Endothelial cell of umbilical vein (primary cell): ENCODE results near the gene AARS2. TPM values are rescaled to one million over a fixed set of nuclear protein-coding genes. Genes with fewer than 3 reads are reported as not detected.
"Not testable (repeated sequence)": the region's sequence is repeated elsewhere in the genome, so short reads cannot be mapped to it uniquely, and the experiment has no call there.

Source experiments
- BruUV-seq: library from RNA; stranded (reverse); fragments of 400-500 nt; replicated peaks from 2 replicates; lab custom pipeline; 2021; lab: Mats Ljungman, UMichigan
- CTCF ChIA-PET: fragments of 300-600, 350-600 bp; sonication (Branson Sonifier 250); formaldehyde crosslinking; loops from one replicate; lab custom pipeline; 2021; ENCODE audit warnings: antibody characterized with exemption, inconsistent platforms; lab: Charles Lee
- POLR2A ChIA-PET: fragments of 300-600, 350-600 bp; sonication (Branson Sonifier 250); formaldehyde crosslinking; loops from one replicate; lab custom pipeline; 2021; ENCODE audit warnings: antibody characterized with exemption, inconsistent platforms; lab: Charles Lee
- DNase-seq: peaks from one replicate; pipeline ENCODE4 v3.0.0-alpha.2; 2011; ENCODE audit warnings: low read depth, low spot score
- FAIRE-seq: peaks from 2 replicates; lab custom pipeline; 2011; peaks lifted over from hg19 to GRCh38; lab: Jason Lieb, UNC
- H2AFZ ChIP-seq: 2 replicates; pipeline ENCODE4 v1.6.0; 2012; ENCODE audit warnings: low read depth, low read length, control low read depth, inconsistent platforms
- H3K27ac ChIP-seq: 2 replicates; pipeline ENCODE4 v1.5.1; 2011; ENCODE audit warnings: low read depth, mild to moderate bottlenecking, control low read depth, low read length, moderate library complexity; ENCODE audit not compliant: insufficient read depth
- H3K27me3 ChIP-seq, 2 experiments: 2 replicates each; pipeline versions ENCODE4 v1.6.0 to v1.6.1; 2011; ENCODE audit warnings: low read length in 2 of 2, mixed read lengths in 1 of 2; ENCODE audit not compliant: control insufficient read depth in 2 of 2, insufficient read depth in 2 of 2
- H3K36me3 ChIP-seq, 2 experiments: 2 replicates in 1 of 2; 3 replicates in 1 of 2; pipeline ENCODE4 v1.5.1; 2011; ENCODE audit warnings: low read length in 2 of 2, mild to moderate bottlenecking in 1 of 2, moderate library complexity in 1 of 2; ENCODE audit not compliant: control insufficient read depth in 2 of 2, insufficient read depth in 2 of 2; ENCODE audit errors: extremely low read depth in 1 of 2
- H3K4me1 ChIP-seq: 3 replicates; pipeline ENCODE4 v1.5.1; 2011; ENCODE audit warnings: mild to moderate bottlenecking, low read length; ENCODE audit not compliant: control insufficient read depth, insufficient read depth; ENCODE audit errors: extremely low read depth
- H3K4me2 ChIP-seq: 2 replicates; pipeline ENCODE4 v1.6.1; 2011; ENCODE audit warnings: low read length, control low read depth, mixed read lengths; ENCODE audit not compliant: insufficient read depth
- H3K4me3 ChIP-seq, 3 experiments: fragments of 200-600 bp in 1 of 3; sonication (generic), shearing (Covaris generic) in 1 of 3; replicated peaks in 1 of 3; 2 replicates each; pipeline ENCODE4 v1.5.1; 2011 to 2016; ENCODE audit warnings: control low read depth in 3 of 3, low read length in 3 of 3, mild to moderate bottlenecking in 2 of 3, inconsistent platforms in 1 of 3, low read depth in 1 of 3, moderate library complexity in 1 of 3; ENCODE audit not compliant: insufficient read depth in 1 of 3
- H3K79me2 ChIP-seq: 2 replicates; pipeline ENCODE4 v1.6.0; 2012; ENCODE audit warnings: low read length, inconsistent platforms; ENCODE audit not compliant: control insufficient read depth, insufficient read depth
- H3K9ac ChIP-seq: replicated peaks from 2 replicates; pipeline ENCODE3; 2011; ENCODE audit warnings: low read length, control low read depth; ENCODE audit not compliant: insufficient read depth; ENCODE audit errors: extremely low read depth
- H3K9me1 ChIP-seq: replicated peaks from 3 replicates; pipeline ENCODE4 v1.6.0; 2011; ENCODE audit warnings: mild to moderate bottlenecking, low read length; ENCODE audit not compliant: control insufficient read depth, insufficient read depth; ENCODE audit errors: extremely low read depth
- H3K9me3 ChIP-seq: replicated peaks from 2 replicates; pipeline ENCODE4 v1.5.1; 2012; ENCODE audit warnings: low read length, inconsistent platforms; ENCODE audit not compliant: control insufficient read depth, insufficient read depth
- H4K20me1 ChIP-seq: replicated peaks from 2 replicates; pipeline ENCODE3; 2011; ENCODE audit warnings: mild to moderate bottlenecking, low read length; ENCODE audit not compliant: control insufficient read depth, insufficient read depth; ENCODE audit errors: extremely low read depth
- EZH2 ChIP-seq: IDR thresholded peaks from 2 replicates; pipeline ENCODE4 v1.6.1; 2012; ENCODE audit warnings: borderline replicate concordance, low read depth, mild to moderate bottlenecking, moderate library complexity, low read length, inconsistent platforms; ENCODE audit not compliant: severe bottlenecking
- FOS ChIP-seq: IDR thresholded peaks from 2 replicates; pipeline ENCODE4 v1.6.1; 2011; ENCODE audit warnings: mild to moderate bottlenecking, low read length, moderate library complexity, borderline replicate concordance; ENCODE audit not compliant: insufficient read depth
- GATA2 ChIP-seq: IDR thresholded peaks from 2 replicates; pipeline ENCODE4 v1.7.0; 2011; ENCODE audit warnings: low read depth, mild to moderate bottlenecking, moderate library complexity, mixed read lengths, low read length; ENCODE audit not compliant: insufficient read length, insufficient read depth
- JUN ChIP-seq: IDR thresholded peaks from 2 replicates; pipeline ENCODE4 v1.6.1; 2011; ENCODE audit warnings: borderline replicate concordance, low read depth; ENCODE audit not compliant: insufficient read length, insufficient read depth
- MYC ChIP-seq: IDR thresholded peaks from one replicate; pipeline ENCODE4 v1.6.1; 2011; ENCODE audit warnings: mild to moderate bottlenecking, low read depth, low read length
- POLR2A ChIP-seq: IDR thresholded peaks from 2 replicates; pipeline ENCODE4 v1.6.1; 2012; ENCODE audit warnings: low read depth, mild to moderate bottlenecking, control low read depth, low read length
- POLR2AphosphoS5 ChIP-seq: IDR thresholded peaks from 2 replicates; pipeline ENCODE4 v1.6.1; 2012; ENCODE audit warnings: low read depth, mild to moderate bottlenecking, control low read depth, low read length, moderate library complexity; ENCODE audit not compliant: insufficient read depth
- dilution Hi-C: fragments of 300-500 bp; cut with MboI; formaldehyde crosslinking; loops from one replicate; pipeline ENCODE4 v1.15.0; 2019; ENCODE audit warnings: low sequenced_read_pairs; ENCODE audit not compliant: extremely low pct_ligation_motif_present
- intact Hi-C: fragments of 100-400 bp; cut with micrococcal nuclease; formaldehyde crosslinking; loops from one replicate; pipeline ENCODE4 v1.10.0; 2022
- polyA plus RNA-seq, 4 experiments: library from polyadenylated mRNA; depleted of rRNA in 3 of 4; stranded (reverse) in 3 of 4; unstranded in 1 of 4; fragments of >200 nt; gene quantifications; 2 replicates each; pipeline versions ENCODE4 v1.2.1 to v1.2.3, GENCODE V29; 2011 to 2012; ENCODE audit warnings: missing spikeins in 1 of 4
- total RNA-seq: library from RNA; stranded (reverse); gene quantifications from 2 replicates; pipeline ENCODE4 v1.2.3, GENCODE V29; 2021
- TF ChIP-seq, protein P1 (sequence below), 2 donors: IDR thresholded peaks; 1 replicate in 1 of 2; 2 replicates in 1 of 2; pipeline ENCODE4 v1.5.1; 2011; ENCODE audit warnings: low read length in 2 of 2, mild to moderate bottlenecking in 2 of 2, moderate library complexity in 2 of 2, control low read depth in 1 of 2, inconsistent platforms in 1 of 2, low read depth in 1 of 2; ENCODE audit not compliant: insufficient read depth in 1 of 2; ENCODE audit errors: extremely low read depth in 1 of 2
- TF ChIP-seq, protein P2 (sequence below): IDR thresholded peaks from 2 replicates; pipeline ENCODE4 v1.6.1; 2011; ENCODE audit not compliant: insufficient read depth, insufficient read length

Gene AARS2
- total and polyA plus RNA-seq, 2 donors (not counting 3 experiments of a cell fraction or from before 2014, with no cell fraction given): 8.3 to 17.9 TPM

DNA sequence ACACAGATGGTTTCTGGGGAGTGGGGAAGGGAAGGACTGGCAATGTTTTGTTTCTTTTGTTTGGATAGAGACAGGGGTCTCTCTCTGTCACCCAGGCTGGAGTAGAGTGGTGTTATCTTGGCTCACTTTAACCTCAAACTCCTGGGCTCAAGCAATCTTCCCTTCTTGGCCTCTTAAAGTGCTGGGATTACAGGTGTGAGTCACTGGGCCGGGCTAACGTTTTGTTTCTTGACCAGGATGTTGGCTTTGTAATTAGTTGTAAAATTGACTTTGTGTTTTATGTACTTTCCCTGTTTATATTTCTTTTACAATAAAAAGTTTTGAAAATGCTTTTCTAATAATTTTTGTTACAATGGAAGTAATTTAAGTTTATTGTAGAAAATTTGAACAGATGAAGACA, 40.2 kb upstream of the AARS2 start:
- Histone ChIP-seq H3K4me1 (no peaks in the 10 kb centered on the region), H3K27ac (no peak overlapping the region), H3K4me2 (no peak overlapping the region), H3K79me2 (no peaks in the 10 kb centered on the region), H3K9ac (no peak overlapping the region), H3K4me3 (no peak overlapping the region), H3K27me3 (peaks cover 5 to 8% of the 10 kb centered on the region in 2 experiments), H3K36me3 (no peaks in the 10 kb centered on the region), H3K9me3 (no peaks in the 10 kb centered on the region), H3K9me1 (no peaks in the 10 kb centered on the region), H2AFZ (no peak overlapping the region), H4K20me1 (no peaks in the 10 kb centered on the region)
- CTCF ChIA-PET: interaction anchor here (1.5 kb wide), 1 partner anchor 16 kb away, joined by 5 read pairs; no protein-coding TSS in a partner anchor
- POLR2A ChIA-PET: no interaction called here
- BruUV-seq: no TSS peak
- dilution Hi-C loops (no loop called here), intact Hi-C loops (no loop called here)
- FAIRE-seq (no peak), DNase-seq (no peak)
- no peak for TF ChIP-seq JUN

DNA sequence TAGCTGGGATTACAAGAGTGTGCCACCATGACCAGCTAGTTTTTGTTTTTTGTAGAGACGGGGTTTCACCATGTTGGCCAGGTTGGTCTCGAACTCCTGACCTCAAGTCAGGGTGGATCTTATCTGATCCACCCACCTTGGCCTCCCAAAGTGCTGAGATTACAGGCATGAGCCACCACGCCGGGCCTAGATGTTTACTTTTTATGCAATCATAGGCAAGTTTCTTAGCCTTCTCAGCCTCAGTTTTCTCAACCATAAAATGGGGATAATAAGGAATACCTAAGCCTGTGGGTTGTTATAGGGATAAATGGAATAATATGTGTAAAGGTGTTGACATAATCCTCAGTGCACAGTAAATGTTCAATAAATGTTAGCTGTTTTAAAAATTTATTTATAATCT, 39.1 kb upstream of the AARS2 start:
- Histone ChIP-seq H3K9ac (no peak overlapping the region), H3K27ac (no peak overlapping the region), H3K27me3 (peaks cover 5 to 8% of the 10 kb centered on the region in 2 experiments), H3K4me2 (no peak overlapping the region), H3K9me3 (no peaks in the 10 kb centered on the region), H3K4me3 (no peak overlapping the region), H3K36me3 (no peaks in the 10 kb centered on the region), H2AFZ (no peak overlapping the region), H3K79me2 (no peaks in the 10 kb centered on the region), H3K9me1 (no peaks in the 10 kb centered on the region), H4K20me1 (no peaks in the 10 kb centered on the region), H3K4me1 (no peaks in the 10 kb centered on the region)
- DNase-seq: no peak
- no peak for TF ChIP-seq POLR2A
- TF ChIP-seq, protein P1, sequence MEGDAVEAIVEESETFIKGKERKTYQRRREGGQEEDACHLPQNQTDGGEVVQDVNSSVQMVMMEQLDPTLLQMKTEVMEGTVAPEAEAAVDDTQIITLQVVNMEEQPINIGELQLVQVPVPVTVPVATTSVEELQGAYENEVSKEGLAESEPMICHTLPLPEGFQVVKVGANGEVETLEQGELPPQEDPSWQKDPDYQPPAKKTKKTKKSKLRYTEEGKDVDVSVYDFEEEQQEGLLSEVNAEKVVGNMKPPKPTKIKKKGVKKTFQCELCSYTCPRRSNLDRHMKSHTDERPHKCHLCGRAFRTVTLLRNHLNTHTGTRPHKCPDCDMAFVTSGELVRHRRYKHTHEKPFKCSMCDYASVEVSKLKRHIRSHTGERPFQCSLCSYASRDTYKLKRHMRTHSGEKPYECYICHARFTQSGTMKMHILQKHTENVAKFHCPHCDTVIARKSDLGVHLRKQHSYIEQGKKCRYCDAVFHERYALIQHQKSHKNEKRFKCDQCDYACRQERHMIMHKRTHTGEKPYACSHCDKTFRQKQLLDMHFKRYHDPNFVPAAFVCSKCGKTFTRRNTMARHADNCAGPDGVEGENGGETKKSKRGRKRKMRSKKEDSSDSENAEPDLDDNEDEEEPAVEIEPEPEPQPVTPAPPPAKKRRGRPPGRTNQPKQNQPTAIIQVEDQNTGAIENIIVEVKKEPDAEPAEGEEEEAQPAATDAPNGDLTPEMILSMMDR (IDR thresholded peaks at IDR 0.05; ENCODE audit: extremely low read depth in 1 of 2, insufficient read depth in 1 of 2, low read depth in 1 of 2, low read length in 2 of 2): no peak
- no peak for TF ChIP-seq GATA2
- no peak for TF ChIP-seq EZH2
- TF ChIP-seq POLR2AphosphoS5: no peak
- TF ChIP-seq FOS: no peak
- no peak for TF ChIP-seq MYC
- TF ChIP-seq, protein P2, sequence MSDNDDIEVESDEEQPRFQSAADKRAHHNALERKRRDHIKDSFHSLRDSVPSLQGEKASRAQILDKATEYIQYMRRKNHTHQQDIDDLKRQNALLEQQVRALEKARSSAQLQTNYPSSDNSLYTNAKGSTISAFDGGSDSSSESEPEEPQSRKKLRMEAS: no peak
- no peak for TF ChIP-seq JUN
- no TSS peak for BruUV-seq
- dilution Hi-C loops: no loop called here
- ChIA-PET POLR2A (no interaction called here), CTCF (interaction anchor here (1.5 kb wide), 1 partner anchor 15 kb away, joined by 5 read pairs; no protein-coding TSS in a partner anchor)
- FAIRE-seq: no peak
- intact Hi-C loops: no loop called here

DNA sequence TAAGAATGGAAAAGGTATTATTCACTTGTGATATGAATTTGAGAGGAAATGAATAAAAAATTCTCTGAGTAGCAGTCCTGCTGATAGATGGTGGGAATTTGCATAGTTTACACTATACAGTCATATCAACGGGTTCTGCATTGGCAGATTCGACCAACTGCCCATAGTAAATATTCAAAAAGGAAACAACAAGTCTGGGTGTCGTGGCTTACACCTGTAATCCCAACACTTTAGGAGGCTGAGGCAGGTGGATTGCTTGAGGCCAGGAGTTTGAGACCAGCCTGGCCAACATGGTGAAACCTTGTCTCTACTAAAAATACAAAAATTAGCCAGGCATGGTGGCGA, 37.5 kb upstream of the AARS2 start:
- H3K4me1 ChIP-seq, FAIRE-seq, H3K27ac ChIP-seq, H3K79me2 ChIP-seq, H3K4me3 ChIP-seq, intact Hi-C loops, POLR2A ChIA-PET, dilution Hi-C loops, H3K27me3 ChIP-seq, H3K9me1 ChIP-seq, DNase-seq, H3K9ac ChIP-seq, H3K36me3 ChIP-seq, CTCF ChIA-PET, H4K20me1 ChIP-seq, H3K9me3 ChIP-seq, H3K4me2 ChIP-seq, H2AFZ ChIP-seq, BruUV-seq: not testable (repeated sequence)
